Sigmoid colon (tissue), 4 donors: ENCODE data around the gene RALGAPB.
"Not testable (repeated sequence)": the region's sequence is repeated elsewhere in the genome, so short reads cannot be mapped to it uniquely, and the experiment has no call there.

Source experiments
- EP300 ChIP-seq, 4 donors: sonication (generic); formaldehyde crosslinking; IDR thresholded peaks; one replicate each; pipeline ENCODE4 v1.6.1; 2017; ENCODE audit warnings: antibody characterized with exemption in 4 of 4
- POLR2A ChIP-seq, 2 donors: fragments of 450-650 bp; IDR thresholded peaks; one replicate each; pipeline ENCODE4 v1.6.1; 2016; ENCODE audit warnings: antibody characterized with exemption in 2 of 2, mild to moderate bottlenecking in 2 of 2, moderate library complexity in 2 of 2
- TF ChIP-seq, protein P1 (sequence below), 4 experiments: fragments of 450-650 bp in 3 of 4; fragments of 200-600 bp in 1 of 4; IDR thresholded peaks; one replicate each; pipeline ENCODE4 v1.5.1; 2016 to 2019; ENCODE audit warnings: antibody characterized with exemption in 4 of 4, mild to moderate bottlenecking in 3 of 4, moderate library complexity in 2 of 4

DNA sequence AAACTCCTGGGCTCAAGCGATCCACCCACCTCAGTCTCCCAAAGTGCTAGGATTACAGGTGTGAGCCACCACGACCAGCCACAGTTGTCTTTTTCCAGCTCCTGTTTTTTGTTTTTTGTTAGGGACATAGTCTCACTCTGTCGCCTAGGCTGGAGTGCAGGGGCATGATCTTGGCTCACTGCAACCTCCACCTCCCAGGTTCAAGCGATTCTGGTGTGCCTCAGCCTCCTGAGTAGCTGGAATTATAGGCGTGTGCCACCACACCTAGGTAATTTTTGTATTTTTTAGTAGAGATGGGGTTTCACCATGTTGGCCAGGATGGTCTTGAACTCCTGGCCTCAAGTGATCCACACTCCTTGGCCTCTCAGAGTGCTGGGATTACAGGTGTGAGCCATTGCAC, 39.8 kb upstream of the RALGAPB start:
- not testable (repeated sequence) for TF ChIP-seq EP300, POLR2A (IDR thresholded peaks at IDR 0.05)
- TF ChIP-seq, protein P1, sequence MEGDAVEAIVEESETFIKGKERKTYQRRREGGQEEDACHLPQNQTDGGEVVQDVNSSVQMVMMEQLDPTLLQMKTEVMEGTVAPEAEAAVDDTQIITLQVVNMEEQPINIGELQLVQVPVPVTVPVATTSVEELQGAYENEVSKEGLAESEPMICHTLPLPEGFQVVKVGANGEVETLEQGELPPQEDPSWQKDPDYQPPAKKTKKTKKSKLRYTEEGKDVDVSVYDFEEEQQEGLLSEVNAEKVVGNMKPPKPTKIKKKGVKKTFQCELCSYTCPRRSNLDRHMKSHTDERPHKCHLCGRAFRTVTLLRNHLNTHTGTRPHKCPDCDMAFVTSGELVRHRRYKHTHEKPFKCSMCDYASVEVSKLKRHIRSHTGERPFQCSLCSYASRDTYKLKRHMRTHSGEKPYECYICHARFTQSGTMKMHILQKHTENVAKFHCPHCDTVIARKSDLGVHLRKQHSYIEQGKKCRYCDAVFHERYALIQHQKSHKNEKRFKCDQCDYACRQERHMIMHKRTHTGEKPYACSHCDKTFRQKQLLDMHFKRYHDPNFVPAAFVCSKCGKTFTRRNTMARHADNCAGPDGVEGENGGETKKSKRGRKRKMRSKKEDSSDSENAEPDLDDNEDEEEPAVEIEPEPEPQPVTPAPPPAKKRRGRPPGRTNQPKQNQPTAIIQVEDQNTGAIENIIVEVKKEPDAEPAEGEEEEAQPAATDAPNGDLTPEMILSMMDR (IDR thresholded peaks at IDR 0.05): not testable (repeated sequence)
